Body of pancreas (tissue), 4 donors: ENCODE results near the gene RABIF. TPM values are rescaled to one million over a fixed set of nuclear protein-coding genes. Genes with fewer than 3 reads are reported as not detected.

Source experiments
- ATAC-seq: fragments of 150-250 bp; one replicate; pipeline ENCODE4 v1.9.1; 2016
- DNase-seq, 4 donors: peaks; one replicate each; pipeline ENCODE4 v3.0.0-alpha.2; 2019
- H3K27ac ChIP-seq, 4 donors: fragments of 200-600 bp; sonication (generic); 1 replicate in 3 of 4; 2 replicates in 1 of 4; pipeline versions ENCODE4 v1.5.1 to v1.6.1; 2016 to 2019; ENCODE audit warnings: mild to moderate bottlenecking in 1 of 4, mixed read lengths in 1 of 4, moderate library complexity in 1 of 4
- H3K27me3 ChIP-seq, 2 donors: fragments of 200-600 bp; sonication (generic); one replicate each; pipeline ENCODE4 v1.6.0; 2016; ENCODE audit warnings: mild to moderate bottlenecking in 1 of 2
- H3K36me3 ChIP-seq, 2 donors: fragments of 200-600 bp; sonication (generic); replicated peaks in 1 of 2; 2 replicates each; pipeline ENCODE4 v1.5.1; 2016; ENCODE audit warnings: low read depth in 2 of 2; ENCODE audit not compliant: insufficient read depth in 1 of 2
- H3K4me1 ChIP-seq: fragments of 200-600 bp; sonication (generic); one replicate; pipeline ENCODE4 v1.6.0; 2016
- H3K4me3 ChIP-seq, 2 donors: fragments of 200-600 bp; sonication (generic); 1 replicate in 1 of 2; 2 replicates in 1 of 2; pipeline ENCODE4 v1.5.1; 2016 to 2019
- H3K9me3 ChIP-seq, 3 donors: fragments of 200-600 bp; sonication (generic); 1 replicate in 2 of 3; 2 replicates in 1 of 3; pipeline ENCODE4 v1.5.1; 2016
- CTCF ChIP-seq, 7 experiments: fragments of 450-650 bp in 4 of 7; fragments of 200-600 bp in 3 of 7; sonication (generic) in 3 of 7; IDR thresholded peaks; one replicate each; pipeline ENCODE4 v1.5.1; 2016 to 2019; ENCODE audit warnings: antibody characterized with exemption in 7 of 7
- POLR2A ChIP-seq, 3 donors: fragments of 450-650 bp; IDR thresholded peaks; one replicate each; pipeline ENCODE4 v1.6.1; 2016; ENCODE audit warnings: antibody characterized with exemption in 3 of 3, mild to moderate bottlenecking in 2 of 3
- WGBS, 2 donors: methylation state at CpG; one replicate each; pipeline ENCODE4 v1.1.5; 2017; 5-methylcytosine and 5-hydroxymethylcytosine counted together
- intact Hi-C: fragments of 100-400 bp; cut with DNase I; formaldehyde crosslinking; loops from one replicate; pipeline ENCODE4 v1.15.1; 2023
- total RNA-seq, 2 donors: library from RNA; depleted of rRNA; stranded (reverse); fragments of >200 nt; gene quantifications; one replicate each; pipeline ENCODE4 v1.1.0, GENCODE V29; 2016

RABIF gene
- total RNA-seq, 2 donors from 2014 or later: 2.6 to 4.0 TPM

GRCh38 chr1:202880062-202880461, 8.9 kb downstream of the RABIF start:
- Histone ChIP-seq H3K9me3 (no peaks in the 10 kb centered on the region), H3K4me3 (no peak overlapping the region), H3K27me3 (no peaks in the 10 kb centered on the region), H3K27ac (no peak overlapping the region), H3K36me3 (peaks cover 0 to 6% of the 10 kb centered on the region in 2 donors), H3K4me1 (no peaks in the 10 kb centered on the region)
- no peak for TF ChIP-seq CTCF (IDR thresholded peaks at IDR 0.05)
- TF ChIP-seq POLR2A (IDR thresholded peaks at IDR 0.05): no peak
- intact Hi-C loops: no loop called here
- no peak for DNase-seq
- no peak for ATAC-seq

- no peaks in the 10 kb centered on the region for H3K9me3 ChIP-seq
- DNase-seq: no peak
- 97 to 100% methylated on average over 1 of the region's 1 CpG for WGBS, 2 donors
- no peaks in the 10 kb centered on the region for H3K4me1 ChIP-seq
- no peaks in the 10 kb centered on the region for H3K27me3 ChIP-seq
- no peak overlapping the region for H3K27ac ChIP-seq
- H3K4me3 ChIP-seq: no peak overlapping the region
- intact Hi-C loops: no loop called here
- no peak for ATAC-seq
- peaks cover 0 to 6% of the 10 kb centered on the region in 2 donors for H3K36me3 ChIP-seq
- TF ChIP-seq CTCF (IDR thresholded peaks at IDR 0.05) (no peak), POLR2A (IDR thresholded peaks at IDR 0.05) (no peak)
Measured at GRCh38 chr1:202879128-202879527, 9.8 kb downstream of the RABIF start.

- Histone ChIP-seq H3K4me1 (no peaks in the 10 kb centered on the region), H3K27ac (no peak overlapping the region), H3K9me3 (no peaks in the 10 kb centered on the region), H3K4me3 (no peak overlapping the region), H3K36me3 (no peaks in the 10 kb centered on the region), H3K27me3 (no peaks in the 10 kb centered on the region)
- DNase-seq (no peak), ATAC-seq (no peak)
- intact Hi-C loops: no loop called here
- 60 to 77% methylated on average over 4 of the region's 4 CpGs for WGBS, 2 donors
- no peak for TF ChIP-seq CTCF (IDR thresholded peaks at IDR 0.05)
- no peak for TF ChIP-seq POLR2A (IDR thresholded peaks at IDR 0.05)
Measured at GRCh38 chr1:202873026-202873425, 15.9 kb downstream of the RABIF start.

GRCh38 chr1:202871367-202871766, 17.6 kb downstream of the RABIF start:
- WGBS, 2 donors: 52 to 53% methylated on average over 4 of the region's 4 CpGs
- H3K27ac ChIP-seq: no peak overlapping the region
- no peaks in the 10 kb centered on the region for H3K27me3 ChIP-seq
- H3K4me3 ChIP-seq: no peak overlapping the region
- no peaks in the 10 kb centered on the region for H3K4me1 ChIP-seq
- H3K36me3 ChIP-seq: no peaks in the 10 kb centered on the region
- intact Hi-C loops: no loop called here
- no peaks in the 10 kb centered on the region for H3K9me3 ChIP-seq
- no peak for TF ChIP-seq POLR2A (IDR thresholded peaks at IDR 0.05)
- TF ChIP-seq CTCF (IDR thresholded peaks at IDR 0.05): no peak
- ATAC-seq (no peak), DNase-seq (no peak)

GRCh38 chr1:202862679-202863560, 26.0 kb downstream of the RABIF start:
- Histone ChIP-seq H3K4me3 (no peak overlapping the region), H3K27ac (no peak overlapping the region), H3K27me3 (no peaks in the 10 kb centered on the region), H3K9me3 (no peaks in the 10 kb centered on the region), H3K36me3 (no peaks in the 10 kb centered on the region), H3K4me1 (peaks cover 15% of the 10 kb centered on the region)
- ATAC-seq: no peak
- intact Hi-C loops: no loop called here
- no peak for DNase-seq
- TF ChIP-seq CTCF (IDR thresholded peaks at IDR 0.05) (no peak), POLR2A (IDR thresholded peaks at IDR 0.05) (no peak)
- WGBS, 2 donors: 50 to 59% methylated on average over 5 of the region's 5 CpGs
